Endothelial cell of umbilical vein (primary cell): Measurements from ENCODE around the gene LRP5. TPM values are rescaled to one million over a fixed set of nuclear protein-coding genes. Genes with fewer than 3 reads are reported as not detected.

Source experiments
- BruUV-seq: library from RNA; stranded (reverse); fragments of 400-500 nt; replicated peaks from 2 replicates; lab custom pipeline; 2021; lab: Mats Ljungman, UMichigan
- CTCF ChIA-PET: fragments of 300-600, 350-600 bp; sonication (Branson Sonifier 250); formaldehyde crosslinking; loops from one replicate; lab custom pipeline; 2021; ENCODE audit warnings: antibody characterized with exemption, inconsistent platforms; lab: Charles Lee
- POLR2A ChIA-PET: fragments of 300-600, 350-600 bp; sonication (Branson Sonifier 250); formaldehyde crosslinking; loops from one replicate; lab custom pipeline; 2021; ENCODE audit warnings: antibody characterized with exemption, inconsistent platforms; lab: Charles Lee
- DNase-seq: peaks from one replicate; pipeline ENCODE4 v3.0.0-alpha.2; 2011; ENCODE audit warnings: low read depth, low spot score
- FAIRE-seq: peaks from 2 replicates; lab custom pipeline; 2011; peaks lifted over from hg19 to GRCh38; lab: Jason Lieb, UNC
- H2AFZ ChIP-seq: 2 replicates; pipeline ENCODE4 v1.6.0; 2012; ENCODE audit warnings: low read depth, low read length, control low read depth, inconsistent platforms
- H3K27ac ChIP-seq: 2 replicates; pipeline ENCODE4 v1.5.1; 2011; ENCODE audit warnings: low read depth, mild to moderate bottlenecking, control low read depth, low read length, moderate library complexity; ENCODE audit not compliant: insufficient read depth
- H3K27me3 ChIP-seq, 2 experiments: 2 replicates each; pipeline versions ENCODE4 v1.6.0 to v1.6.1; 2011; ENCODE audit warnings: low read length in 2 of 2, mixed read lengths in 1 of 2; ENCODE audit not compliant: control insufficient read depth in 2 of 2, insufficient read depth in 2 of 2
- H3K36me3 ChIP-seq, 2 experiments: 2 replicates in 1 of 2; 3 replicates in 1 of 2; pipeline ENCODE4 v1.5.1; 2011; ENCODE audit warnings: low read length in 2 of 2, mild to moderate bottlenecking in 1 of 2, moderate library complexity in 1 of 2; ENCODE audit not compliant: control insufficient read depth in 2 of 2, insufficient read depth in 2 of 2; ENCODE audit errors: extremely low read depth in 1 of 2
- H3K4me1 ChIP-seq: 3 replicates; pipeline ENCODE4 v1.5.1; 2011; ENCODE audit warnings: mild to moderate bottlenecking, low read length; ENCODE audit not compliant: control insufficient read depth, insufficient read depth; ENCODE audit errors: extremely low read depth
- H3K4me2 ChIP-seq: 2 replicates; pipeline ENCODE4 v1.6.1; 2011; ENCODE audit warnings: low read length, control low read depth, mixed read lengths; ENCODE audit not compliant: insufficient read depth
- H3K4me3 ChIP-seq, 3 experiments: fragments of 200-600 bp in 1 of 3; sonication (generic), shearing (Covaris generic) in 1 of 3; replicated peaks in 1 of 3; 2 replicates each; pipeline ENCODE4 v1.5.1; 2011 to 2016; ENCODE audit warnings: control low read depth in 3 of 3, low read length in 3 of 3, mild to moderate bottlenecking in 2 of 3, inconsistent platforms in 1 of 3, low read depth in 1 of 3, moderate library complexity in 1 of 3; ENCODE audit not compliant: insufficient read depth in 1 of 3
- H3K79me2 ChIP-seq: 2 replicates; pipeline ENCODE4 v1.6.0; 2012; ENCODE audit warnings: low read length, inconsistent platforms; ENCODE audit not compliant: control insufficient read depth, insufficient read depth
- H3K9ac ChIP-seq: replicated peaks from 2 replicates; pipeline ENCODE3; 2011; ENCODE audit warnings: low read length, control low read depth; ENCODE audit not compliant: insufficient read depth; ENCODE audit errors: extremely low read depth
- H3K9me1 ChIP-seq: replicated peaks from 3 replicates; pipeline ENCODE4 v1.6.0; 2011; ENCODE audit warnings: mild to moderate bottlenecking, low read length; ENCODE audit not compliant: control insufficient read depth, insufficient read depth; ENCODE audit errors: extremely low read depth
- H3K9me3 ChIP-seq: replicated peaks from 2 replicates; pipeline ENCODE4 v1.5.1; 2012; ENCODE audit warnings: low read length, inconsistent platforms; ENCODE audit not compliant: control insufficient read depth, insufficient read depth
- H4K20me1 ChIP-seq: replicated peaks from 2 replicates; pipeline ENCODE3; 2011; ENCODE audit warnings: mild to moderate bottlenecking, low read length; ENCODE audit not compliant: control insufficient read depth, insufficient read depth; ENCODE audit errors: extremely low read depth
- EZH2 ChIP-seq: IDR thresholded peaks from 2 replicates; pipeline ENCODE4 v1.6.1; 2012; ENCODE audit warnings: borderline replicate concordance, low read depth, mild to moderate bottlenecking, moderate library complexity, low read length, inconsistent platforms; ENCODE audit not compliant: severe bottlenecking
- FOS ChIP-seq: IDR thresholded peaks from 2 replicates; pipeline ENCODE4 v1.6.1; 2011; ENCODE audit warnings: mild to moderate bottlenecking, low read length, moderate library complexity, borderline replicate concordance; ENCODE audit not compliant: insufficient read depth
- GATA2 ChIP-seq: IDR thresholded peaks from 2 replicates; pipeline ENCODE4 v1.7.0; 2011; ENCODE audit warnings: low read depth, mild to moderate bottlenecking, moderate library complexity, mixed read lengths, low read length; ENCODE audit not compliant: insufficient read length, insufficient read depth
- JUN ChIP-seq: IDR thresholded peaks from 2 replicates; pipeline ENCODE4 v1.6.1; 2011; ENCODE audit warnings: borderline replicate concordance, low read depth; ENCODE audit not compliant: insufficient read length, insufficient read depth
- MYC ChIP-seq: IDR thresholded peaks from one replicate; pipeline ENCODE4 v1.6.1; 2011; ENCODE audit warnings: mild to moderate bottlenecking, low read depth, low read length
- POLR2A ChIP-seq: IDR thresholded peaks from 2 replicates; pipeline ENCODE4 v1.6.1; 2012; ENCODE audit warnings: low read depth, mild to moderate bottlenecking, control low read depth, low read length
- POLR2AphosphoS5 ChIP-seq: IDR thresholded peaks from 2 replicates; pipeline ENCODE4 v1.6.1; 2012; ENCODE audit warnings: low read depth, mild to moderate bottlenecking, control low read depth, low read length, moderate library complexity; ENCODE audit not compliant: insufficient read depth
- dilution Hi-C: fragments of 300-500 bp; cut with MboI; formaldehyde crosslinking; loops from one replicate; pipeline ENCODE4 v1.15.0; 2019; ENCODE audit warnings: low sequenced_read_pairs; ENCODE audit not compliant: extremely low pct_ligation_motif_present
- intact Hi-C: fragments of 100-400 bp; cut with micrococcal nuclease; formaldehyde crosslinking; loops from one replicate; pipeline ENCODE4 v1.10.0; 2022
- polyA plus RNA-seq, 4 experiments: library from polyadenylated mRNA; depleted of rRNA in 3 of 4; stranded (reverse) in 3 of 4; unstranded in 1 of 4; fragments of >200 nt; gene quantifications; 2 replicates each; pipeline versions ENCODE4 v1.2.1 to v1.2.3, GENCODE V29; 2011 to 2012; ENCODE audit warnings: missing spikeins in 1 of 4
- total RNA-seq: library from RNA; stranded (reverse); gene quantifications from 2 replicates; pipeline ENCODE4 v1.2.3, GENCODE V29; 2021
- TF ChIP-seq, protein P1 (sequence below), 2 donors: IDR thresholded peaks; 1 replicate in 1 of 2; 2 replicates in 1 of 2; pipeline ENCODE4 v1.5.1; 2011; ENCODE audit warnings: low read length in 2 of 2, mild to moderate bottlenecking in 2 of 2, moderate library complexity in 2 of 2, control low read depth in 1 of 2, inconsistent platforms in 1 of 2, low read depth in 1 of 2; ENCODE audit not compliant: insufficient read depth in 1 of 2; ENCODE audit errors: extremely low read depth in 1 of 2
- TF ChIP-seq, protein P2 (sequence below): IDR thresholded peaks from 2 replicates; pipeline ENCODE4 v1.6.1; 2011; ENCODE audit not compliant: insufficient read depth, insufficient read length

Gene LRP5
- total and polyA plus RNA-seq, 2 donors (not counting 3 experiments of a cell fraction or from before 2014, with no cell fraction given): 35.1 to 51.8 TPM

DNA sequence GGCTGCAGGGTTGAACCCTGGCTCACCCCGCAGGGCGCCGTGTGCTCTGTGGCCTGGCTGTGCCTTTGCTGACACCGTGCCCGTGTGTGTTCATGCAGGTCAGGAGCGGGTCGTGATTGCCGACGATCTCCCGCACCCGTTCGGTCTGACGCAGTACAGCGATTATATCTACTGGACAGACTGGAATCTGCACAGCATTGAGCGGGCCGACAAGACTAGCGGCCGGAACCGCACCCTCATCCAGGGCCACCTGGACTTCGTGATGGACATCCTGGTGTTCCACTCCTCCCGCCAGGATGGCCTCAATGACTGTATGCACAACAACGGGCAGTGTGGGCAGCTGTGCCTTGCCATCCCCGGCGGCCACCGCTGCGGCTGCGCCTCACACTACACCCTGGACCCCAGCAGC, 101.2 kb downstream of the LRP5 start:
- FAIRE-seq (no peak), DNase-seq (no peak)
- ChIA-PET POLR2A (no interaction called here), CTCF (interaction anchor here (1.2 to 1.6 kb wide), 2 partner anchors 15 to 24 kb away, joined by 3 to 5 read pairs; no protein-coding TSS in a partner anchor)
- H4K20me1 ChIP-seq: no peaks in the 10 kb centered on the region
- H3K9me3 ChIP-seq: no peaks in the 10 kb centered on the region
- no peaks in the 10 kb centered on the region for H3K9me1 ChIP-seq
- intact Hi-C loops: no loop called here
- no peaks in the 10 kb centered on the region for H3K79me2 ChIP-seq
- no peak overlapping the region for H3K9ac ChIP-seq
- dilution Hi-C loops: no loop called here
- H2AFZ ChIP-seq: no peak overlapping the region
- BruUV-seq: no TSS peak
- H3K4me1 ChIP-seq: peaks cover 4% of the 10 kb centered on the region
- TF ChIP-seq, protein P1, sequence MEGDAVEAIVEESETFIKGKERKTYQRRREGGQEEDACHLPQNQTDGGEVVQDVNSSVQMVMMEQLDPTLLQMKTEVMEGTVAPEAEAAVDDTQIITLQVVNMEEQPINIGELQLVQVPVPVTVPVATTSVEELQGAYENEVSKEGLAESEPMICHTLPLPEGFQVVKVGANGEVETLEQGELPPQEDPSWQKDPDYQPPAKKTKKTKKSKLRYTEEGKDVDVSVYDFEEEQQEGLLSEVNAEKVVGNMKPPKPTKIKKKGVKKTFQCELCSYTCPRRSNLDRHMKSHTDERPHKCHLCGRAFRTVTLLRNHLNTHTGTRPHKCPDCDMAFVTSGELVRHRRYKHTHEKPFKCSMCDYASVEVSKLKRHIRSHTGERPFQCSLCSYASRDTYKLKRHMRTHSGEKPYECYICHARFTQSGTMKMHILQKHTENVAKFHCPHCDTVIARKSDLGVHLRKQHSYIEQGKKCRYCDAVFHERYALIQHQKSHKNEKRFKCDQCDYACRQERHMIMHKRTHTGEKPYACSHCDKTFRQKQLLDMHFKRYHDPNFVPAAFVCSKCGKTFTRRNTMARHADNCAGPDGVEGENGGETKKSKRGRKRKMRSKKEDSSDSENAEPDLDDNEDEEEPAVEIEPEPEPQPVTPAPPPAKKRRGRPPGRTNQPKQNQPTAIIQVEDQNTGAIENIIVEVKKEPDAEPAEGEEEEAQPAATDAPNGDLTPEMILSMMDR (IDR thresholded peaks at IDR 0.05; ENCODE audit: extremely low read depth in 1 of 2, insufficient read depth in 1 of 2, low read depth in 1 of 2, low read length in 2 of 2): no peak
- TF ChIP-seq POLR2AphosphoS5 (no peak), MYC (no peak), FOS (no peak), EZH2 (no peak), JUN (no peak), POLR2A (no peak), GATA2 (no peak)
- TF ChIP-seq, protein P2, sequence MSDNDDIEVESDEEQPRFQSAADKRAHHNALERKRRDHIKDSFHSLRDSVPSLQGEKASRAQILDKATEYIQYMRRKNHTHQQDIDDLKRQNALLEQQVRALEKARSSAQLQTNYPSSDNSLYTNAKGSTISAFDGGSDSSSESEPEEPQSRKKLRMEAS: no peak
- no peak overlapping the region for H3K4me2 ChIP-seq
- no peak overlapping the region for H3K4me3 ChIP-seq
- H3K27me3 ChIP-seq: no peaks in the 10 kb centered on the region
- no peak overlapping the region for H3K27ac ChIP-seq
- peaks cover 9 to 55% of the 10 kb centered on the region in 2 experiments for H3K36me3 ChIP-seq
